ENCODE data around the gene C6orf58. TPM values are rescaled to one million over a fixed set of nuclear protein-coding genes. Genes with fewer than 3 reads are reported as not detected.

The C6orf58 gene
- total and polyA plus RNA-seq, 2 experiments from 2014 or later = 0.18 TPM; not detected in 1

GRCh38 chr6:127637830-127638409 is 60.9 kb downstream of the C6orf58 start:
- Mint-ChIP-seq H3K27ac (no peak overlapping the region), H3K36me3 (ENCODE audit: low read depth) (no peaks in the 10 kb centered on the region), H3K4me1 (no peaks in the 10 kb centered on the region), H3K9me3 (0 out of 3 replicates have a peak, but pooled peaks cover 2% of the 10 kb centered on the region), H3K4me3 (no peak overlapping the region), H3K27me3 (ENCODE audit: insufficient read depth, low read depth, poor library complexity) (peaks cover 3% of the 10 kb centered on the region)
- Histone ChIP-seq H3K79me2 (replicated peaks; ENCODE audit: insufficient read depth) (no peaks in the 10 kb centered on the region), H3K27me3 (ENCODE audit: insufficient read depth) (no peaks in the 10 kb centered on the region), H3K9me2 (ENCODE audit: insufficient read depth) (no peaks in the 10 kb centered on the region), H3F3A (replicated peaks; ENCODE audit: low read depth) (no peaks in the 10 kb centered on the region), H2AFZ (no peak overlapping the region), H3K36me3 (ENCODE audit: insufficient read depth) (no peaks in the 10 kb centered on the region), H3K4me2 (no peak overlapping the region), H3K4me3 (no peak overlapping the region), H4K20me1 (replicated peaks; ENCODE audit: insufficient read depth) (no peaks in the 10 kb centered on the region), H3K27ac (ENCODE audit: low read depth) (no peak overlapping the region), H3K4me1 (ENCODE audit: insufficient read depth) (no peaks in the 10 kb centered on the region)
- no peak for ATAC-seq
- no peak for DNase-seq (ENCODE audit: low spot score)
- TF ChIP-seq ZNF462 (CRISPR knock-in tag; IDR thresholded peaks at IDR 0.05) (no peak), CREB1 (CRISPR knock-in tag; IDR thresholded peaks at IDR 0.05; ENCODE audit: low read depth) (no peak), REST (IDR thresholded peaks at IDR 0.05; ENCODE audit: unreplicated experiment) (no peak), JUNB (IDR thresholded peaks at IDR 0.05; ENCODE audit: unreplicated experiment) (no peak), NANOG (IDR thresholded peaks at IDR 0.05; ENCODE audit: borderline replicate concordance) (no peak), EZH2phosphoT487 (IDR thresholded peaks at IDR 0.05; ENCODE audit: unreplicated experiment) (no peak), CTCF (conservative IDR thresholded peaks at IDR 0.05; ENCODE audit: low read depth in 2 of 2) (no peak), ETS1 (IDR thresholded peaks at IDR 0.05) (no peak)
